ENCODE measurements around the gene PRSS21.

PRSS21 gene, protein sequence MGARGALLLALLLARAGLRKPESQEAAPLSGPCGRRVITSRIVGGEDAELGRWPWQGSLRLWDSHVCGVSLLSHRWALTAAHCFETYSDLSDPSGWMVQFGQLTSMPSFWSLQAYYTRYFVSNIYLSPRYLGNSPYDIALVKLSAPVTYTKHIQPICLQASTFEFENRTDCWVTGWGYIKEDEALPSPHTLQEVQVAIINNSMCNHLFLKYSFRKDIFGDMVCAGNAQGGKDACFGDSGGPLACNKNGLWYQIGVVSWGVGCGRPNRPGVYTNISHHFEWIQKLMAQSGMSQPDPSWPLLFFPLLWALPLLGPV

DNA sequence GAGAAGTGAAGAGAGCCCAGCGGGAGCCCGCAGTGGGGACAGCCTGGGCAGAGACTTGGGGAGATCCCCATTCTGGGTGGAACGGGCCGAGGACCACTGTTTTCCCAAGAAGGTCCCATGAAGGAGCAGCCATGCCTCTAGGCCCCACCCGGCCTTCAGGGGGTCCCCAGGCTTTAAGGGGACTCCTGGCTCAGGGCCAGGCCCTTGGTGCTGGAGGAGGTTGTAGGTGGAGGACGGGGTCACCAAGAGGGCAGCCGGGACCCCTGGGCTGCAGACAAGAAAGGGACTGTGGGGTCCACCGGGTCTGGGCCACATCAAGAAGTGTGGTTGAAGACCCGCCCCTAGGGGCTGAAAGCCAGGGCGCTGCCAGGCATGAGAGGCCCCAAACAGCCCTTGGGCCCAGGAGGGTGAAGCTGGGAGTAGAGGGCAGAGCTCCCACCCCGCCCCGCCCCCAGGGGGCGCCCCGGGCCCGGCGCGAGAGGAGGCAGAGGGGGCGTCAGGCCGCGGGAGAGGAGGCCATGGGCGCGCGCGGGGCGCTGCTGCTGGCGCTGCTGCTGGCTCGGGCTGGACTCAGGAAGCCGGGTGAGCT lies at the start of gene PRSS21:
Gene PRSS21 (plus strand): TSS at position 487 of the 589 bp plus-strand sequence. CDS start 32 bp downstream, at position 519.
- no peak for DNase-seq

DNA sequence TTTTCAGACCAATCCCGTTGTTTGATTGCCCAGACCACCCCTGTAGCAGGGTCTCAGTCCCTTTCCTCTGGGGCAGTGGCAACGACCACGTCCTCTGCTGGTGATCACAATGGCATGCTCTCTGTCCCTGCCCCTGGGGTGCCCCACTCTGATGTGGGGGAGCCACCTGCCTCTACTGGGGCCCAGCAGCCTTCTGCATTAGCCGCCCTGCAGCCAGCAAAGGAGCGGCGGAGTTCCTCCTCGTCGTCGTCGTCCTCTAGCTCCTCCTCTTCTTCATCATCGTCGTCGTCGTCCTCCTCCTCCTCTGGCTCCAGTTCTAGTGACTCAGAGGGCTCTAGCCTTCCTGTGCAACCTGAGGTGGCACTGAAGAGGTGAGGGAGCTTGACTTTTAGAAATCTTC lies 49.1 kb upstream of the PRSS21 start:
- no peak for DNase-seq

DNA sequence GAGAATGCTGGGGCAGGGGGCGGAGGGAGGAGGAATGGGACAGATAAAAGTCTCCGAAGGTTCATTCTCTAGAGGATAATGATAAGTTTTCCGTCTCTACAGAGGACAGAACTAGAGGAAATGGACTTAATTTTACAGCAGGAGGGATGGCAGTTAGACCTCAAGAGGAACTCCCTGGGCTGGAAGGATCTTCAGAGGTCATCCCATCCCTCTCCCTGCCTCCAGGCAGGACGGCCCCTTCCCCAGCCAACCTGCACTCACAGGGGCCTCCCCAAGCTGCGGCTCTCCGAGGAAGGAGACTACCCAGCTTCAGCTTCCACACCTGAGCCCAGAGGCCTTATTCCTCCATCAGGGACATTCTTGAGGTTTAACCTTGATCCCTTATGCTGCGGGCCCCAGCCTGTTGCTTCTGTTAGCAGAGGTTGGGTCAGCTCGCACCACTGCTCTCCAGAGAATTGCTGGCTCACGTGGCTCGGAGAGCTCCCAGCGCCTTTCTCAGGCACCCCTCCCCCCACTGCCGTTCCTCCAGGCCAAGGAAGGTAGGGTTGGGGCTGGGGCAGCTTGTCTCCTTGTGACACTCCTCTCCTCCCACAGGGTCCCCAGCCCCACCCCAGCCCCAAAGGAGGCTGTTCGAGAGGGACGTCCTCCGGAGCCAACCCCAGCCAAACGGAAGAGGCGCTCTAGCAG lies 48.5 kb upstream of the PRSS21 start:
- no peak for DNase-seq

DNA sequence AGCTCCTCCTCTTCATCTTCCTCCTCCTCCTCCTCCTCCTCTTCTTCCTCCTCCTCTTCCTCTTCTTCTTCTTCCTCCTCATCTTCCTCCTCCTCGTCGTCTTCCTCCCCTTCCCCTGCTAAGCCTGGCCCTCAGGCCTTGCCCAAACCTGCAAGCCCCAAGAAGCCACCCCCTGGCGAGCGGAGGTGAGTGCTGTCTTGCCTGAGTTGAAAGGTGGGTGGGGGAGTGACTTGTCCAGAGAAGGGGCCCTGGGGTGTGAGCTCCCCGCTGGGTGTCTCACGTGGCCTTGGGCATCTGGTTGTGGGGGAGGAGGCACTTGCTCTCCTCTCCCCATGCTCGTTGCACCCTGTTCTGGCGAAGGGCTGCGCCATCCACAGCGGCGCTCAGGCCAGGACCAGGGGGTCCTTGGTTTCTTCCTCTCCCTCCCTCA lies 47.9 kb upstream of the PRSS21 start:
- no peak for DNase-seq

DNA sequence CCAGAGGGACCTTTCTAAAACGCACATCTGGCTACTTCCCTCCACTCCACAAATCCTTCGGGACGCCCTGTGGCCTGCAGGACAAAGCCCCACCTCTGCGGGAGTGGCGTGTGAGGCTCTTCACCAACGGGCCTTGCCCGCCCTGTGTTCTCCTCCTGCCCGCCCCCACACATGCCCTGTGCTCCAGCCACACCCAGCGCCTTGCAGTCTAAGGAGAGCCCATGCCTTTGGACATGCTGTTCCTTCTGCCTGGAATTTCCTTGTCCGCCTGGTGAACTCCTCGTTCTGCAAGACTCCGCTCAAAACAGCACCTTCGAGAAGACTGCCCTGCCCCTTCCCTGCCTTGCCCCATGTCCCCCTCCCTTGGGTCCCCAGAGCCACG lies 47.4 kb upstream of the PRSS21 start:
- DNase-seq, result peak; percentile 44

DNA sequence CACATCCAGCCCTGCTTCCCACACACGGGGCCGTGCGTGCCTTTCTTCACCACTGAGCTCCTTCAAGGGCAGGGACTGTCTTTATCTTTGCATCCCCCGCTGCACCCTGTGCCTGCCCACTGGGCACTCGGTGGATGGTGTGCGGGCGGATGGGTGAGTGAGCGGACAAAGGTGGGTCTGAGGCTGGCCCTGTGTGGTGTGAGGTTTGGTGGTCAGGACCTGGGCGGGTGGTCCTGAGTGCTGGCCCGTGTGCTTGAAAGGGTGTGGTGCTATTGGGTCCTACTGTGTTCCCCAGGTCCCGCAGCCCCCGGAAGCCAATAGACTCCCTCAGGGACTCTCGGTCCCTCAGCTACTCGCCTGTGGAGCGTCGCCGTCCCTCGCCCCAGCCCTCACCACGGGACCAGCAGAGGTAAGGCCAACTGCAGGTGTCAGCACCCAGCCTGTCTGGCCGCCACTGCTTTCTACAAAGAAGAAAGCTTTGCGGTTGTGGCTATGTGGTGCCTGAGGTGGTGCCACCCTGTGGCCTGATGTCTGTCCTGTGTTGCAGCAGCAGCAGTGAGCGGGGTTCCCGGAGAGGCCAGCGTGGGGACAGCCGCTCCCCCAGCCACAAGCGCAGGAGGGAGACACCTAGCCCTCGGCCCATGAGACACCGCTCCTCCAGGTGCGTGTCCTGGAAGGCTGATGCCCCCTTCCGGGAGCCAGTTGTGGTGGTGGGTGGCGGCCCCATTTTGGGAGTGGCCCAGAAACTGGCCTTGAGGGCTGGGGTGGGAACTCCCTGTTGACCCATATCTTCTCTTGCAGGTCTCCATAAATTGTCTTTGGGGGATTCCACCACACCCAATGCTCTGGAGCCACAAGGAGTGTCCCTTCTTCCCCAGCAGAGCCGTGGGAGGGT lies 46.7 kb upstream of the PRSS21 start:
- no peak for DNase-seq

DNA sequence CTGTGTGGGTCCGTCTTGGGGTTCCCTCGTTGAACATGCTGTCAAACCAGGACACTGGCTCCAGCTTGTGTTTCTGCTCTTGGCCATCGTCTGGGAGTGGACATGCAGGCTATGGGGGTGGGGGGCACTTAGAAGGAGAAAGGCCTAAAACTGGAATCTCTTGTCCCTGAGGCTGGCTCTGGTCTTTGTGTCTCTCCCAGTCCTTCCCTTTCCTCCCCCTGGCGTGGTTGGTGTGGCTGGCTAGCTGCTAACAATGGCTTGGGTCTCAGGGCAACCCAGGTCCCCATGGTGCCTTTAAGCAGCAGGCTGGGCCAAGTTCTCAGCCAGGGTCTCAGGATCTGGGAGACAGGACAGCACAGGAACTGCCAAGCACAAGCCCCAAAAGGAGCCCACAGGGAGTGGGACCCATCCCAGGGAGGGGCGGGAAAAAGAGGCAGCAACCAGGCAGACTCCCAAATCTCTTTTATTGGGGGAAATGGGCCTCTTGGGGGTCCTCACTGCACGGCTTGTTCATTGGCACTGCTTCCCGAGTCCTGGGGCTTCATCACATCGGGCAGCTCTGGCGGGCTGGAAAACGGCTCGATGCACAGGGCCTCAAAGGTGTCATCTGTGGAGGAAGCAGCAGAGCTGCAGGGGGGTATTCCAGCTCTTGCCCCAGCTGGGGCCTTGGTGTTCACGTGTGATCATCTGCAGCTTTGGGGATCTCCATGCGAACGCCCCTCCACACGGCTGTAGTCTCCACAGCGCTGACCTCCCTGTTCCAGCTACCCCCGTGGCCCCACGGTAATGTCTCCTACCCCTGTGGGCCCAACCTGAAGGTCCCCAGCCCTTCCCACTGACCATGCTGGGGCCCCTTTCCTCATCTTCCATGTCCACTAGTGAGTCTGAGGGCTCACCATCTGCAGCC lies 45.3 kb upstream of the PRSS21 start:
- DNase-seq, result no peak

DNA sequence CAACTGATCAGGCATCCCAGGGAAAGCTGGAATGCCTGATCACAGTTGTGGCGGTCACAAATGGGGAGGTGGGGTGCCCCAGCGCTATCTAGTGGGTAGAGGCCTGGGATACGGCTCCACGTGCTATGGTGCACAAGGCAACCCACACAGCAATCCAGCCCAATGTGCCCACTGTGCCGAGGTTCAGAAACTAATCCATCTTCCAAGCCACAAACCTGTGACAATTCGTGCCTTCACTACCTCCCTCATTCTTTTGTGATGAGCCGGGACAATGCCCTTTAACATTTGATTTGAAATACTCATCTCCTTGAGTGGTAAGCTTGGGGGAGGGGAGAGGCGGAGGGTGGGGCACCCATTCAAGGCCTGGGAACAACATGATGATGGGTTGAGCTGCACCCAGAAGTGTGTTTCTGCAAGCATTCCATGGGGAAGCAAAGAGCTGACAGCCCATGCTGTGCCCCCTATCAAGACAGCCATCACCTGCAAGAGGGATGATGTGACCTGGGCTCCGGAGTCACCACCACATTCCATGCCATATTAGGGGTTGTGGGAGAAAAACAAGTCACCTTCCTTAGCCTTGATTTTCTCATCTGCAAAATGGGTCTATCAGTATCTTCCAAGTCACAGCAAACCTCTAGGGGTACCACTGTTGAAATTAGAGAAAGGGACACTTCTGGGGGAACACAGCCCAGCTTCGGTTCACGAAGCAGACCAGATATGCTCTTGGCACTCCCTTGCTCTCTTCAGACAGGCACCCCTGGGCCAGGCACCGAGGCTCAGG lies 43.7 kb upstream of the PRSS21 start:
- DNase-seq, result no peak

DNA sequence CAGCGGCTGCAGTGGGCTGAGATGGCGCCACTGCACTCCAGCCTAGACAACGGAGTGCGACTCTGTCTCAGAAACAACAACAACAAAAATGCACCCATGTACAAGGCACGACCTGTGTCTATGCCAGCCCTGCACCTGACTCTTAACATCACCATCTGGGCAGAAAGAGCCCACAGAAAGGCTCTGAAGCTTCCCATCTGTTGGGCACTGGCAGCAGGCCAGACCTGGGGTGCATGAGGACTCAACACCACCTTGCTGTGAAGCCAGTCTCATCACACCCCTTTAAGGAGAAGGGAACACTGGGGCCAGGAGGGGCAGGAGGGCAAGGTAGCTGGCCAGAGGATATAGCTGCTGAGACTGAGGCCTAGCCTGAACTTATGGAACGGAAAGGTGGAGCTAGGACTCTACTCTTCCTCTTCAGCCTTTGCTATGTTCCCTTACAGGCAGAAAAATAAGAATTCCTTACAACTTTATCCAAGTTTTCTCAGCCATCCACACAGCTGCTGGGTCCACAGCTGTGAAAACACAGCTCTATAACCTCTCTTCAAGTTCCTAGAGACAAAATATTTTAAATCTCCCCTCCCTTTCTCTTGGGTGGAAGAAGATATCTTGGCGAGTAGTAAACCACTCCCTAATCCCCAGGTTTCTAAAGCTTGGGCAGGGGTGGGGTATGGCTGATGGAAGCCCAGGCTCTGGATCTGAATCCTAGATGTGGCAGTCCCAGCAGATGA lies 42.7 kb upstream of the PRSS21 start:
- DNase-seq, result no peak

DNA sequence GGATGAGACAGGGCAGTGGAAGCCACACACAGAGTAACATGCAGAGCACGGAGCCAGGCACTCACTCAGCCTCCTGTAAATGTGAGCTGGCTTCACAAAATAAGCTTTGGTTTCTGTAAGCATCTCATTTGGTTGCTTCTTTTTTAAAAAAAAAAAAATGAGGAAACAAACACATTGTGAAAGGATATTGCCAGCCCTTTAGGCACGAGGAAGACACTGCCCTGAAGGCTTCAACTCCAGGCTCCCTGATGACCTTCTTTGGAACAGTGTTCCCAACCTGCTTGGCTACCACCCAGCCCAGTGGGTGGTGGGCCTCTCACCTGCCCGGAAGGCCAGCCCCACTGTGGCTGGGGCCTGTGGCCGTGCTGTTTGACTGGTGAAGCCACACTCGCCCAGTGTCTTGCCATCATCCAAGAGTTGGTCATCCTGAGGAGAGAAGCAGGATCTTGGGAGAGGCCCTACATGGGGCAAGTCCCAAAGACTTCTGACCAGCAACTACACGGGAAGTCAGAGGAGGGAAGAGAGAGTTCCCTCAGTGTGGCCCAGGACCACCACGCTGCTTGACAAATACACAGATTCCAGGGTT lies 41.8 kb upstream of the PRSS21 start:
- DNase-seq, result no peak

DNA sequence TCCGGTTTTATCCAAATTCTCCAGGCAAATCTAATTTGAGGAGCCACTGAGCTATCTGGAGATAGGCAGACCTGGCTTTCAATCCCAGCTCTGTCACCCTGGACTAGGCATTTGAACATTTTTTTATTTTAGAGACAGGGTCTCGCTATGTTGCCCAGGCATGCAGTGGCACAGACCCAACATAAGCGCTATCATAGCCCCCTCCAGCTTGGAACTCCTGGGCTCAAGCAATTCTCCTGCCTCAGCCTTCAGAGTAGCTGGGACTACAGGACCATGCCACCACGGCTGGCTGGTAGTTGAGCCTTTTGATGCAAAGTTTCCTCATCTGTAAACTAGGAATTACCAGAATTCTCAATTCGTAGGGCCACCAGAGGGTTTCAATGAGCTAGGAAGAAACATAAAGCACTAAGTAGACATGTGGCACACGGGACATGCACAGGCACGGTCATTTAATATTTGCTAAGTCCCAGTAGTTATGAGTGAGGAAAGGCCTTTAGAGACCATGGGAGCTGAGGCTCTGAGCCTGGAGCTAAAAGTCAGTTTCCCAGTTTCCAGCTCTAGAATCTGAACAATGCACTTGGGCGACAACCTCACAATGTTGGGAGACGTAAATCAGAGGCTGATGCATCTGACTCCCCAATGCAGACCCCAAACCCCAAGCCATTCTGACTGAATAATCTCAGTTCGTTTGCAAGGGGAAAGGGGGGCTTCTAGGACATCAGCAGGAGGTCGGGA lies 41.1 kb upstream of the PRSS21 start:
- DNase-seq, result no peak

DNA sequence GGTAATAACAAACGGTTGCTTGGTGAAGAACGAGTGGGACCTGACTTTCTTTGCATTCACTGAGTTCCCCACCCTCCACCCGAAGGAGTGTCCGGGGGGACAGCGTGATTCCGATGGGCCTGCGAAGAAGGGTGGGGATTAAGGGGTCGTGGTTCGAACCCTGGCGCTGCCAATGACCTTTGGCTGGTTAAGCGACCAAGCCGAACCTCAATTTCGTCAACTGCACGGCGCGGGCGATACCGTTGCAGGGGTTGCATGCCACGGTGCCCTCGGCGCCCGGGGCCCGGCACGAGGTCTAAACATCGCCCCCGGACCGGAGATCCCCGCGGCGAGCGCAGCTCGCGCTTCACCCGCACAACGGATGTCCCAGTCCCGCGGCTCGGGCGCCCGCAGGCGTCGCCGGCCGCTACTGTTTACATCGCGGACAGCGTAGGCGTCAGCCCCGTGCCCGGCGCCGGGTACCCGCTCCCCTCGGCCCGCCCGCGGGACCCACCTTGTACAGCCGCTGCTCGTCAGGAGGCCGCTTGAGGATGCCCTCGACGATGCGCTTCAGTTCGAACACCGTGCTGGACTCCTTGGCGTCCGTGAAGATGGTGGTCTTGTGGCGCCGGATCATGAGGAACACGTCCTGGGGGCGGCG lies 40.4 kb upstream of the PRSS21 start:
- DNase-seq, result no peak

DNA sequence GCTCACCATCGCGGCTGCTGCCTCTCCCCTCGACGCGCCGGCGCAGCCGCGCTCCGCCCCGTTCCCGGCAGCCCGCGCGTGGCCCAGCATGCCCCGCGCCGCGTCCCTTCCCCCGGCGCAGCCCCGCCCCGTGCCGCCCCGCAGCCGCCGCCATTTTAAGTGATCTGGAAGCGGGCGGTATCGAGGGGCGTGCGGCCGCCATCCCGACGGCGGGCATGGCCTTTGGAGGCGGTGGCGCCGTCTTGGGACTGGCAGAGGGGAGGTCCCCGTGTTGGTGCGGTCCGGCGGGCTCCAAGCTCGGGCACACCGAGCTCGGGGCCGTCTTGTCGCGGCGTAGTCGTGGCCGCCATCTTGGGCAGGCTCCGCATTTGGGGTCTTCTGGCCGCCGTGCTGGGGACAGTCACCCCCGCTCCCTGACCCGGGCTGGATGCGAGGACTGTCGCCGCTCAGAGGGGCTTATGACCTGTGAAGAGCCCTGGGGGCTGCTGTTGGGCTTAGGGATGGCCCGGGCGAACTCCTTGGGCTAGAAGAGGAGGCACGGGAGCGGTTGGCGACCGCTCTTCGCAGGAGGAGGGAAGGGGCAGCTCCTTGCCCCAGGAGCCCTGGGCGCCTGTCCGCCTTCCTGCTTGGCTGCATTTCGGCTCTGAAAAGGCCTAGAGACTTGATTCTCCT lies 39.7 kb upstream of the PRSS21 start, which contains the start of gene ELOB:
Gene ELOB (minus strand): TSS at position 50 of the 672 bp plus-strand sequence. CDS start 41 bp downstream, at position 9.
- peak; percentile 68 for DNase-seq

DNA sequence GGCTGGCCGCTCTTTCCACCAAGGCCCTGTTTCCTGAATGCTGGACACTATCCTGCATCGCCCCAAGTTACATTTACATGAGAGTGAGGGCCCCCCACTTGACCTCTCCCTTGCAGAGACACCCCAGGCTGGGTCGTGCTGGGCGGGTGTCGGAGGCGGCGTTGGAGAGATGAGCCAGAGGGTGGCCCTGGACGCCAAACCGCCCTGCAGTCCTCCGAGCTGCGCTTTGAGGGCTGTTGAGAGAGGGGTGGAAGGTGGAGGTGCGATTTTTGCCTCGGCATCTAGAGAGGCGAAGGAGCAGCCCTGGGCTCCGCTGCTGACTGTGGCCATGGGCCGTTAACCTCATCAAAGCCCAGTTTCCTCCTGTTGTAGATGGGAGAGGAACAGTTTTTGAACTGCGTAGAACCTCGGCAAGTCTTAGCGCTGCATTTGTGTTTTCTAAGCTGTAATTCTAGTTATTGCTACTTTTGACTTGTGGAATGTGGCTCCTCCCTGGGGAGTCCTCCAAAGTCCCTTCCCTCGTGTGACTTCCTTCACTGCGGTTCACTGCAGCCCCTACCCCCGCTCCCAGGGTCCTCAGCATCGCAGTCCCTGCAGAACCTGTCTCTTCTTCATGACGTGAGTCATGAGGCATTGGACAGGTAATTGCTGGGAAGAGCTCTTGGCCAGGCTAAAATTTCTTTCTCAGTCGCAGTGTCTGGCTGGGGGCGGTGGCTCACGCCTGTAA lies 39.0 kb upstream of the PRSS21 start:
- DNase-seq, result no peak

DNA sequence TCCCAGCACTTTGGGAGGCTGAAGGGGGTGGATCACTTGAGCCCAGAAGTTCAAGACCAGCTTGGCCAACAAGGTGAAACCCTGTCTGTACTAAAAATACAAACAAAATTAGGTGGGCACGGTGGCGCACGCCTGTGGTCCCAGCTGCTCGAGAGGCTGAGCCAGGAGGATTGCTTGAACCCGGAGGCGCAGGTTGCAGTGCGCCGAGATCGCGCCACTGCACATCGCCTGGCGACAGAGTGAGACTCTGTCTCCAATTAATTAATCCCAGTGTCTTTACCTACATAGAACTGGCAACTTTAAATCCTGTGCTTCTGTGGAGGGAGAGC lies 38.4 kb upstream of the PRSS21 start:
- no peak for DNase-seq

DNA sequence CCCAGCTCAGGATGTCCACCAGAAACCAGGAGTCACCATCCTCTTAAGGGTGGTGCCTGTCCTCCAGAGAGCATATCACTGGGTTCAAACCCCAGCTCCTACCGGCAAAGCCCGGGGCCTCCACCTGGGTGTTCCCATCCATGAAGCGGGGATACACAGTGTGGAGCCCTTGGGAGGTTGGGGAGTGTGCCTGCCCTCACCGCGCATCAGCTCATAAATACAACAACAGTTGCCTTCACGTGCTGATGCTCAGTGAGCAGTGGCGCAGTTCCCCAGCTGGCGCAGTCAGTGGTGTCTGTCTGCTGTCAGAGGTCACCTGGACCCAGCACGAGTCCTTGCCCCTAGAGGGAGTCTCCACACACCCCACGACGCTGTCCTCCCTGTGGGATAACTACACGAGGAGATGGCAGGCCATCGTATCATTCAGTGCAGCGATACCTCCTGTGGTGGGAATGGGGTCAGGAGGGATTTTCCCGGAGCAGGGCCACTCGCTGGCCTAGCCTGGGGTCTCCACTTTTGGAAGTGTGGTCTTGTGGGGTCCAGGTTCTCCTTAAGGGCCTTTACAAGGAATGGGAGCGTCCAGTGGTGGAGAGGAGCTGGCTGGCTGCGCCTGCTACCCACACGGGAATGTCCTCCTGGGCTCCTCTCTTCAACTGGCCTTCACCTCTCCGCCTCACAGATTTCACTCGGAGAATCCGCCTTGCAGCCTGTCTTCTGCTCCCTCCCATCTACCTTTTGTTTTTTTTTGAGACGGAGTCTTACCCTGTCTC lies 37.7 kb upstream of the PRSS21 start:
- no peak for DNase-seq

All from NCI-H226 (cell line).